Measurements from ENCODE around the gene OLFM2. TPM values are rescaled to one million over a fixed set of nuclear protein-coding genes. Genes with fewer than 3 reads are reported as not detected.

OLFM2 gene
- total and polyA plus RNA-seq, 9 of the 15 experiments (the other 6 are each of a cell fraction or from before 2014, with no cell fraction given) = 0.10 to 0.33 (median 0.23) TPM; not detected in 4

- in situ Hi-C loops (cut with MboI) = no loop called here
- Histone ChIP-seq H2AFZ (ENCODE audit: low read depth, low read length) (no peak overlapping the region), H3K4me3 (no peak overlapping the region), H3K27ac (ENCODE audit: extremely low read depth, low read depth, low read length) (no peak overlapping the region), H4K20me1 (replicated peaks; ENCODE audit: control insufficient read depth, insufficient read depth, low read length) (0 out of 2 replicates have a peak, but pooled peaks cover 4% of the 10 kb centered on the region), H3K9me1 (ENCODE audit: control insufficient read depth, insufficient read depth, low read length) (no peaks in the 10 kb centered on the region), H3K4me1 (replicated peaks in 1 of 2; ENCODE audit: control insufficient read depth in 2 of 2, insufficient read depth in 2 of 2, low read length in 2 of 2) (peaks cover under 1 to 7% of the 10 kb centered on the region in 2 experiments; a peak in 2 of 5 replicates), H3K79me2 (ENCODE audit: control insufficient read depth, insufficient read depth, low read length) (no peaks in the 10 kb centered on the region), H3K4me2 (ENCODE audit: insufficient read depth, low read length) (no peak overlapping the region), H3K9ac (ENCODE audit: insufficient read depth in 1 of 2, low read depth in 2 of 2, low read length in 2 of 2) (no peak overlapping the region), H3K9me3 (replicated peaks; ENCODE audit: control insufficient read depth, insufficient read depth, low read depth, low read length) (no peaks in the 10 kb centered on the region), H3K27me3 (ENCODE audit: control insufficient read depth in 2 of 2, insufficient read depth in 2 of 2, low read length in 2 of 2) (peaks cover 24 to 43% of the 10 kb centered on the region in 2 experiments; a peak in 4 of 5 replicates), H3K36me3 (ENCODE audit: control insufficient read depth, insufficient read depth, low read length) (no peaks in the 10 kb centered on the region)
- ChIA-PET CTCF (ENCODE audit: low intra/inter-chr PET ratio) (no interaction called here), POLR2A (no interaction called here)
- ATAC-seq (no peak), DNase-seq (ENCODE audit: extremely low read depth in 1 of 4, low spot score in 3 of 4) (no peak), FAIRE-seq (no peak)
- no TSS peak for BruUV-seq (replicated peaks)
- intact Hi-C loops (cut with micrococcal nuclease) = no loop called here
- TF ChIP-seq FIP1L1 (IDR thresholded peaks at IDR 0.05; ENCODE audit: low read depth, low read length, poor library complexity, severe bottlenecking) = no peak
- no peak for TF ChIP-seq SMARCB1 (IDR thresholded peaks at IDR 0.05; ENCODE audit: insufficient read length, low read depth)
- TF ChIP-seq SMAD4 (CRISPR knock-in tag; conservative IDR thresholded peaks at IDR 0.05) = no peak
- no peak for TF ChIP-seq THAP12 (CRISPR knock-in tag; IDR thresholded peaks at IDR 0.05)
- no peak for TF ChIP-seq ELF2 (CRISPR knock-in tag; IDR thresholded peaks at IDR 0.05)
- TF ChIP-seq ZC3H4 (CRISPR knock-in tag; IDR thresholded peaks at IDR 0.05; ENCODE audit: borderline replicate concordance) = no peak
- TF ChIP-seq ZNF184 (CRISPR knock-in tag; IDR thresholded peaks at IDR 0.05) = no peak
- TF ChIP-seq, protein P1, sequence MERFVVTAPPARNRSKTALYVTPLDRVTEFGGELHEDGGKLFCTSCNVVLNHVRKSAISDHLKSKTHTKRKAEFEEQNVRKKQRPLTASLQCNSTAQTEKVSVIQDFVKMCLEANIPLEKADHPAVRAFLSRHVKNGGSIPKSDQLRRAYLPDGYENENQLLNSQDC (CRISPR knock-in tag; IDR thresholded peaks at IDR 0.05) = no peak
- TF ChIP-seq FOXK1 (CRISPR knock-in tag; IDR thresholded peaks at IDR 0.05; ENCODE audit: borderline replicate concordance) = no peak
- no peak for TF ChIP-seq PHF8 (IDR thresholded peaks at IDR 0.05; ENCODE audit: borderline replicate concordance, low read length)
- no peak for TF ChIP-seq PHF20 (IDR thresholded peaks at IDR 0.05; ENCODE audit: partially characterized antibody)
- TF ChIP-seq E2F4 (CRISPR knock-in tag; IDR thresholded peaks at IDR 0.05; ENCODE audit: low read depth) = no peak
- no peak for TF ChIP-seq ZNF140 (CRISPR knock-in tag; IDR thresholded peaks at IDR 0.05)
- no peak for TF ChIP-seq KAT8 (IDR thresholded peaks at IDR 0.05; ENCODE audit: low read depth)
- TF ChIP-seq SUPT5H (IDR thresholded peaks at IDR 0.05) = no peak
- TF ChIP-seq ZNF165 (CRISPR knock-in tag; IDR thresholded peaks at IDR 0.05; ENCODE audit: borderline replicate concordance) = no peak
- no peak for TF ChIP-seq KDM2B (CRISPR knock-in tag; IDR thresholded peaks at IDR 0.05)
- TF ChIP-seq NCOA4 (IDR thresholded peaks at IDR 0.05; ENCODE audit: partially characterized antibody) = no peak
- no peak for TF ChIP-seq JUND (IDR thresholded peaks at IDR 0.05; ENCODE audit: borderline replicate concordance, low read depth, low read length)
- TF ChIP-seq JUND (tag; IDR thresholded peaks at IDR 0.05; ENCODE audit: borderline replicate concordance, low read depth, low read length) = no peak
- no peak for TF ChIP-seq MXD1 (CRISPR knock-in tag; IDR thresholded peaks at IDR 0.05; ENCODE audit: borderline replicate concordance, poor library complexity, severe bottlenecking)
- WGBS (ENCODE audit: insufficient coverage, low coverage, missing lambda C conversion rate) = 0% methylated on average over 4 of the region's 4 CpGs
Observed at GRCh38 chr19:9862938-9863337, 73.4 kb downstream of the OLFM2 start.
